ENCODE results near the gene WNK4. TPM values are rescaled to one million over a fixed set of nuclear protein-coding genes. Genes with fewer than 3 reads are reported as not detected.

WNK4 gene
- total RNA-seq, 1 donor from 2014 or later, result 1.4 TPM

DNA sequence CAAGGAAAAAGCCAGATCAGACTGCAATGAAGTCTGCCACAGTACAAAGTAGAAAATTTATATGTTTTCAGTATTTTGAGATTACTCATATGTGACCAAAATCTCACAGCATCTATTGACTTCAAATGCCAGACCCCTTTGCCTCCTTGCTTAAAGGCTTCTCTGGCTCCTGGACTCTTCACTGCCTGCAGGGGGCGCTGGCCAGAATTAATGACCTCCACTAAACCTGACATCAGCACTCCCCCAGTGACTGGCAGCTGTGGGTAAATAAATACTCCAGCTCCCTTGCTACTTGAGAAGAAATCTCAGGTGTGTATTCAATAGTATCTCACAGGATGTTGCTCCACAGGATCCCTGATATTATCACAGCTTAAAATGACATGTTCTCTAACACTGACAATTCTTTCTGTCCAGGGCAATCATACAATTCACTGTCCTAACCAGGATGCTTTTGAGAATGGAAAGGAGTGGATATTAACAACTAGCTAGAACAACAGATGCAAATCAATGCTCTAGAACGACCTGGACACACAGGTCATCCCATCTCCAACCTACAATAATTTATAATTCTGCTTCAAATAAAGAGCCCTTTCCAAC lies 39.6 kb downstream of the WNK4 start:
- no peak for DNase-seq (ENCODE audit: low spot score)
- intact Hi-C loops (cut with DNase I), result no loop called here
- no peak for ATAC-seq

DNA sequence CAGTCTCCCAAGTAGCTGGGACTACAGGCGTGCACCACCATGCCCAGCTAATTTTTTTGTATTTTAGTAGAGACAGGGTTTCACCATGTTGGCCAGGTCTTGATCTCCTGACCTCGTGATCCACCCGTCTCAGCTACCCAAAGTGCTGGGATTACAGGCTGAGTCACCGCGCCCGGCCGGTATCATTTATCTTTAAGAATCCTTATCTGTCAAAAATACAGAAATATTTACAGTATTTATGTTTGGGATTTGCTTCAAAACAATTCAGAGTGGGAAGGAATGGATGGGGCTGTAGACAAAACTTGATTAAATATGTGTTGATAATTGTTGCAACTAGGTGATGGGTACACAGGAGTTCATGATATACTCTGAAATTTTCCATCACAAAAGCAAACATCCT lies 40.8 kb downstream of the WNK4 start:
- no peak for DNase-seq (ENCODE audit: low spot score)
- ATAC-seq, result no peak
- intact Hi-C loops (cut with DNase I), result no loop called here

DNA sequence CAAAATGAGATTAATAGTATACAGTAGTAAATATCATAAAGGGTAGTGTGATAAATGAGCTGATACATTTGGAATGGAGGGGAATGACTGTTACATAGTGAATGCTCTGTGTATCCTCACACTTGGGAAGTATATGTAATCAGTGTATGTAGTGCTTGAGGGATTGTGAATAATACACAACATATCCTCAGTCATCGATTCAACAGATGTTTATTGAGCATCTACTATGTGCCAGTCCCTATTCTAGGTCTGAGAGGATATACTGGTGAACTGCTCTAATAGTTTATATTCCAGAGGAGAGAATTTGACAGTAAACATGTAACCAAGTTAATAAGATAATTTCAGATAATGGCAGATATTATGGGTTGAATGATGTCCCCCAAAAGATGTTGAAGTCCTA lies 47.1 kb downstream of the WNK4 start:
- DNase-seq (ENCODE audit: low spot score), result no peak
- ATAC-seq, result no peak
- intact Hi-C loops (cut with DNase I), result no loop called here

DNA sequence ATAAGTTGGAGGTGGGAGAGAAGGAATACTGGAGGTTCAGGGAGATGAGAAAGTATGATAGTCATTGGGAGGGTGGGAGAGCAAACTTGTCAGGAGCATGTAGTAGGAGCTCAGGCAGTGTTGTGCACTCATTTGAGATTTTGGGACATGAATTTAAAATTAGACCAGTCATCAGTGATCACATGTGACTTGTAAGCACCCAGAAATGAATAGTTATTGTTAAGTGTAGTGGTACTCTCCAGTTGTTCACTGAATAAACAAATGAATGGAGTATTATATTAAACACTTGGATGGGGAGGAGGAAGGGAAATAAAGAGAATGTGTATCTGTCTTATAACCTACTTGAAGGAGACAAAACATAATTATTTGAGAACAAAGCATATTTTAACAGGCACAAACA lies 50.6 kb downstream of the WNK4 start:
- DNase-seq (ENCODE audit: low spot score) (no peak), ATAC-seq (no peak)
- intact Hi-C loops (cut with DNase I), result no loop called here

DNA sequence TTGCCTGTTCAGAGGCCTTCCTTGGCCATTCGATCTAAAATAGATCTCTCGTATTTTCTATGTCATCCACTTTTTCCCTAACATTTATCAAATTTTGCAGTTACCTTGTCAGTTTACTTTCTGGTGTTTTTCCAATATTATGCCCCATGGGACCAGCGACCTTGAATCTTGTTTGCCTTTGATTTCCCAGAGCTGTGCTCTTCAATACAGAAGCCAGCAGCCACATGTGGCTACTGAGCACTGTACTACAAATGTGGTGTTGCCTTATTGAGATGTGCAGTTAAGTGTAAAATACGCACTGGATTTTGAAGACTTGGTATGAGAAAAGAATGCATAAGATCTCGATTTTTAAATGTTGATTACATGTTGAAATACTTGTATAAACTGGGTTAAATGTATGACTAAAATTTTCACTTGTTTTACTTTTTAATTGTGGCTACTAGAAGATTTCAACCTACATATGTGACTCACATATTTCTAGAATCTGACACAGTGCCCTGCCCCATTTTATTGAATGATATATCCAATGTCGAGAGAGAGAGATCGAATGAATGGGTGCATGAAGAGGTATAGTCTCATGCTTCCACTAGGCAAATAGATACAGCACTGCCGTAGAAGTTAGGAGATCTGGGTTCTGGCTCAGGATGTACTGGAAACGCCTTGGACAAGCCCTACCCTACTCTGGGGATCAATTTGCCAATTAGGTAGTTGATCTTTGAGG lies 52.0 kb downstream of the WNK4 start:
- ATAC-seq, result peak; percentile 13
- no peak for DNase-seq (ENCODE audit: low spot score)
- intact Hi-C loops (cut with DNase I), result no loop called here

DNA sequence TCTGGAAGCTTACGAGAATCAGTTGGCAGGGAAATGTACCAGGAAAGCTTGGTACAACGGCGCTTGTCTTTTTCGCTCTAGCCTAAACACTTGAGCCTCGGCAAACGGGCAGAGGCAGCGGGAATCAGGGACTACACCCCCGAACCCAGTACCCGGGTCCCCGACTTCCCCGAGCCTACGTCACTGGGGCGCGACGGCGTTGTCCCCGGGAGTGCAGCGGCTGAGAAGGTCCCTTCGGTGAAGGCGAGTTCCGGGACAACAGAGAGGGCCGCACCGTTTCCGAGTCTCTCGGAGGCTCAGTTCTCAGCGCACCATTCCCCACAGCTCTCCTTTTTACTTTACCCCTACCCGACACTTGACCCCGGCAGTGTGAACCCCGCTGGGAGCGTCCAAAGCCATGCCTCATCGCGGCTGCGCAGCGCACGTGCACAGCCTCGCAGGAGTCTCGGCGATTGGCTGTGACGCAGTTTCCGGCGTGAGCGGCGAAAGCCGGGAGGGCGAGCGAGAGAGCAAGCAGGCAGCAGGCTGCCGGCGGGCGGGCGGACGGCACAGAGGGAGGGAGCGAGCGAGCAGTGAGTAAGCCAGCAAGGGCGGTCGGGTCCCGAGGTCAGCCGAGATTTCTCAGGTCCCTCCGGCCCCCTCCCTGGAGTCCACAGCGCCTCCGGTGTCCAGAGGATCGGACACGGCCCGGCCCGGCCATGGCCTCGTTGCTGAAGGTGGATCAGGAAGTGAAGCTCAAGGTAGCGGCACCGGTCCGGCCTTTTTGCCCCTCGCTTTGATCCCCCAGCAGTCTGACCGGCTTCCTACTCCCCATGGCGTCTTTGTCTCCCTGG lies 52.7 kb downstream of the WNK4 start, which contains the start of gene PSME3:
TSS of gene PSME3 (plus strand) at position 464 of the 833 bp plus-strand sequence. CDS start at position 699, 235 bp downstream.
- DNase-seq (ENCODE audit: low spot score) (peak; percentile 94), ATAC-seq (peak; percentile 98)
- intact Hi-C loops (cut with DNase I), result no loop called here

DNA sequence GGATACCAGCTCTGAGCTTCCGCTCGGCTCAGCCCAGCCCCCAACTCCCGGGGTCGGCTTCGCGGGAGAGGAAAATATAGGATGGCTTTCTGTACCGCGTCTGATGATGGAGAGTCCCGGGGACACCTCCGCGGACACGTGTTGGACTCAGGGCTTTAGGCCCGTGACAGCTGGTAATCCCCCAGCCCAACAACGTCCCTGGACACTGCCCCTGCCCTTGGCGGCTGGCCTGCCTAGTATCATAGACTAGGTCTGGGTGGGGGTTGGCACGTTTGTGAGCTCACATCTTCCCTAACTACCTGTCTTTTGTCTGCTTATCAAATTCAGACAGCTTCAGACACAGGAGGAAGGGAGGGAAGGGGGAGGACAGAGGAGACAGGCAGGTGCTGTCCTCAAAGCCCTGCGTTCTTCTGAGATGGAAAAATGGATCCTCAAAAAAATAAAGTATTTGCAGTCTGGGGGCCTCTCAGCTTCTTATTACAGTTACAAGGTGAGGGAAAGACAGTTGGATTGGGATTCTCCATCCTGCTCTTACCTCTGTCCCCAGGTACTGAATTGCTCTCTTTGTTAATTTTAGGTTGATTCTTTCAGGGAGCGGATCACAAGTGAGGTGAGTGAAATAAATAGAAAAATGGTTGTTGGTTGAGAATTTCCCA lies 53.5 kb downstream of the WNK4 start:
- intact Hi-C loops (cut with DNase I), result no loop called here
- peak; percentile 28 for ATAC-seq

DNA sequence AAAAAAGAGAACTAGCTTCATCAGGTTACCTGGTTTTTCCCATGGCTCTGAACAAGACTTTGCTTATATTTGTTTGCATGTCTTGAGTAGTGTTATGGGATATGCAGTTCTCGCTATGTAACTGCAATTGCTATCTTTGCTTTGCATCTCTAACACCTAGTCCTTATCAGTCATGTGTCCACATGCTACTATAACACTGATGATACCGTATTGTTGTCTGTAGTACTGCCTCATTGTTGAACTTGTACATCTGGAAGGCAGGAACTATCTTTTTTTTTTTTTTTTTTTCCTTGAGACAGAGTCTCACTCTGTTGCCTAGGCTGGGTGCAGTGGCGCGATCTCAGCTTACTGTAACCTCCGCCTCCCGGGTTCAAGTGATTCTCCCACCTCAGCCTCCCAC lies 55.3 kb downstream of the WNK4 start:
- ATAC-seq, result no peak
- intact Hi-C loops (cut with DNase I), result no loop called here
- no peak for DNase-seq (ENCODE audit: low spot score)

More for the DNA sequence above, 53.5 kb downstream of the WNK4 start:
- no peak for DNase-seq (ENCODE audit: low spot score)

DNA sequence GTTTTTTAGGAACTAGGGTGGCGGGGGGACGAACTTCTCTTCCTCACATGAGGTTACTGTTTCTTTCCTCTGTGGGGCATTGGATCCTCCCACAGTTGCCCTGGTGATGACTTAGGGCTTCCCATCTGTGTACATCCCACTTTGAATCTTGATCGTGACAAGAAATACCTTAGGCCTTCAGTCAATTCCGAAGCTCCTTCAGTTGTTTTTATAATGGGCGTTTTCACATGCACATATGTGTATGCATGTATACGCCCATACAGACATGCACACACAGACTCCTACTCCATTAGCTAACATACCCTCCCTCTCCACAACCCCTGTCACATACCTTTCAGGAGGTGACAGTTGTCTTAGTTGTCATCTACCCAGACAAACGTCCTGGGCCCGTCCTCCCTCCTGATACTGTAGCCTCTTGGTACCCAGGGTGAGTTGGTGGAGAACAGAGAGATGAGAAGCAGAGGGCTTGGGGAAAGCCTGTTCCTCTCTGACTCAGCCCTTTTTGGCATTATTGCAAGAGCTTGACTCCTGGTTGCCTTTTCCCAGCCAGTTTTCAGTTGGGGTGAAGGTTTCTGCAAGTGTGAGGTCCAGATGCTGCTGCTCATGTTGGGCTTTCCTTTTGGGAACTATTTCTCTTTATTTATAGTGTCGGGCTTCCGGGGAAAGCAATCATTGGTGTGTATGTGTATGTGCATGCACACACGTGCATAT lies 61.7 kb downstream of the WNK4 start:
- ATAC-seq (no peak), DNase-seq (ENCODE audit: low spot score) (no peak)
- intact Hi-C loops (cut with DNase I), result loop anchor here (10.0 kb wide), 1 partner anchor 93 kb away; no protein-coding TSS in a partner anchor

DNA sequence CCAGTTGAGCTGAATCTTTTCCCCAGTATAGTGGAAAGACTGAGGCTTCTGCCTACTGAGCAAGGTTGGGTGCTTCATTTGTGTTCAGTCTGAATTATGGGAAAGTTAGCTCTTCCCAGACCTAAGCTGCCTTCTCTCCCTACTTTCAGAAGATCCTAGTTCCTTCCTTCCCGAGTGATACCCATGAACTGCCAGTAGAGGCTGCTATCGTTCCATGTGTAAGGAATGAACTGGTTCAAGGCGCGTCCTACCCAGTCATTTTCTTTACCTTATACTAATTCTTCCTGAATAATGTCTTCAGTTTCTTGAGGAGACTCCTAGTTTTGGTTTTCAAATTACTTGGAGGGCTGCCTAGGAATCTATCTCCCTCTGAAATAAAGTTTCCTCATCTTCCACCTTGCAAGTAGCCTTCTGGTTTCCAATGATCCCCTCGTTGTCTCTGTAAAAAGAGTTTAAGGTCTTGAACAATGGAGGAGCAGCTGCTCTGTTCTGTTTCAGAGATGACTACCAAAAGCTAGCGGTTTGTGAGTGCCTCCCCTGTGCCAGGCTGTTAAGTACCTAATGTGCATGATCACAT lies 63.0 kb downstream of the WNK4 start:
- ATAC-seq, result peak; percentile 81
- intact Hi-C loops (cut with DNase I), result loop anchor here (10.0 kb wide), 1 partner anchor 91 kb away; no protein-coding TSS in a partner anchor

DNA sequence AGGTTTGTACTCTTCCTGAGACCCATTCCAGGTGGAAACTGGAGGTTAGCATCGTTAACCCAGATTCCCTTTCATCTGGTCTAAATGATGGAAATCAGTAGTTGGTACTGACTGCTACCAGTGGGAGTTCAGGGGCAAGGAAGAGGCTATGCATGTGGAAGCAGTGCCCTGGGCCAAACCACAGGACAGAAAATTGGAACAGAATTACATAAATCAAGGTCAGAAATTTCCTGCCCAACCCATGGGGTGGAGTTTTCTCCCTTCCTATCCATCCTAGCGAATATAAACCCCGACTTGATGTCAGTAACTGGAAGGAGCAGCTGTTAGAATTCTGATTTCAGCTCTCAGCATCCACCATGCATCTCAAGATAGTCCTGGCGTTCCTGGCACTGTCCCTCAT lies 63.9 kb downstream of the WNK4 start, which contains the start of gene AOC2:
TSS of gene AOC2 (plus strand) at position 310 of the 400 bp plus-strand sequence. CDS start at position 357, 47 bp downstream.
- intact Hi-C loops (cut with DNase I), result loop anchor here (10.0 kb wide), 1 partner anchor 91 kb away; no protein-coding TSS in a partner anchor
- no peak for DNase-seq (ENCODE audit: low spot score)
- ATAC-seq, result peak; percentile 42

More for the DNA sequence above, 63.0 kb downstream of the WNK4 start:
- DNase-seq (ENCODE audit: low spot score), result no peak

DNA sequence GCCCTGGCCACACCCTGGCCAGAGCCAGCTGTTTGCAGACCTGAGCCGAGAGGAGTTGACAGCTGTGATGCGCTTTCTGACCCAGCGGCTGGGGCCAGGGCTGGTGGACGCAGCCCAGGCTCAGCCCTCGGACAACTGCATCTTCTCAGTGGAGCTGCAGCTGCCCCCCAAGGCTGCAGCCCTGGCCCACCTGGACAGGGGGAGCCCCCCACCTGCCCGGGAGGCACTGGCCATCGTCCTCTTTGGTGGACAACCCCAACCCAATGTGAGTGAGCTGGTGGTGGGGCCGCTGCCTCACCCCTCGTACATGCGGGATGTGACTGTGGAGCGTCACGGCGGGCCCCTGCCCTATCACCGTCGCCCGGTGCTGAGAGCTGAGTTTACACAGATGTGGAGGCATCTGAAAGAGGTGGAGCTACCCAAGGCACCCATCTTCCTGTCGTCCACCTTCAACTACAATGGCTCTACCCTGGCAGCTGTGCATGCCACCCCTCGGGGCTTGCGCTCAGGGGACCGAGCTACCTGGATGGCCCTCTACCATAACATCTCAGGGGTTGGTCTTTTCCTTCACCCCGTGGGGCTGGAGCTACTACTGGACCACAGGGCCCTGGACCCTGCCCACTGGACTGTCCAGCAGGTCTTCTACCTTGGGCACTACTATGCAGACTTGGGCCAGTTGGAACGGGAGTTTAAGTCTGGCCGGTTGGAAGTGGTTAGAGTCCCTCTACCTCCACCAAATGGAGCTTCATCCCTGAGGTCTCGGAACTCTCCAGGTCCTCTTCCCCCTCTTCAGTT lies 64.5 kb downstream of the WNK4 start:
- DNase-seq (ENCODE audit: low spot score) (no peak), ATAC-seq (peak; percentile 3)
- intact Hi-C loops (cut with DNase I), result loop anchor here (10.0 kb wide), 1 partner anchor 90 kb away; no protein-coding TSS in a partner anchor

DNA sequence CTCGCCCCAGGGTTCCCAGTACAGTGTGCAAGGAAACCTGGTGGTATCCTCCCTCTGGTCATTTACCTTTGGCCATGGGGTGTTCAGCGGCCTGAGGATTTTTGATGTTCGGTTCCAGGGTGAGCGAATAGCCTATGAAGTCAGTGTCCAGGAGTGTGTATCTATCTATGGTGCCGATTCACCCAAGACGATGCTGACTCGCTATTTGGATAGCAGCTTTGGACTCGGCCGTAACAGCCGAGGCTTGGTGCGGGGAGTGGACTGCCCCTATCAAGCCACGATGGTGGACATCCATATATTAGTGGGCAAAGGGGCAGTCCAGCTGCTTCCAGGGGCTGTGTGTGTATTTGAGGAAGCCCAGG lies 65.1 kb downstream of the WNK4 start:
- ATAC-seq (no peak), DNase-seq (ENCODE audit: low spot score) (no peak)
- intact Hi-C loops (cut with DNase I), result loop anchor here (10.0 kb wide), 1 partner anchor 89 kb away; no protein-coding TSS in a partner anchor

DNA sequence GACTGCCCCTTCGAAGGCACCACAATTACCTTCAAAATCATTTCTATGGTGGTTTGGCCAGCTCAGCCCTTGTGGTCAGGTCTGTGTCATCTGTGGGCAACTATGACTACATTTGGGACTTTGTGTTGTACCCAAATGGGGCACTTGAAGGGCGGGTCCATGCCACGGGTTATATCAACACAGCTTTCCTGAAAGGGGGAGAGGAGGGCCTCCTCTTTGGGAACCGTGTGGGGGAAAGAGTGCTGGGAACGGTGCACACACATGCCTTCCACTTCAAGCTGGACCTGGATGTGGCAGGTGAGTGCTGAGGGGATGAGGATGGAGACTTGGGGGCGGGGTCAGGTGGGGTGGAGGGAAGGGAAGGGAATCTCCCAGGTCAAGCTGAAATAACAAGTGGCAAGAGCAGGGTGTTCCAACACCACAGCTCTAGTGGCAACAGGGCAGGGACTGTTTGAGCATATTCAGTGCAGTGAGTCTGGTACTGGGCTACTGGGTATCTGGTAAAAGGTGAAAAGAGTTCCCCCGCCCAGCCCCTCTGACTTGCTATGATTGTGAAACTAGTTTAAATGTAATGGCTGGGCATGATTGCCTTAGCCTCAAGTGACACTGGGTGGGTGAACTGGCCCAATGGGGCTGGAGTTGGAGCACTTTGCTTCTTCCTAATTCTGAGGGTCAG lies 65.6 kb downstream of the WNK4 start:
- intact Hi-C loops (cut with DNase I), result loop anchor here (10.0 kb wide), 1 partner anchor 89 kb away; no protein-coding TSS in a partner anchor
- ATAC-seq (peak; percentile 23), DNase-seq (ENCODE audit: low spot score) (no peak)

Measured in sciatic nerve (tissue), 2 donors.